ENCODE measurements around the gene ENPP6.

Gene ENPP6

GRCh38 chr4:184117662-184118199, 99.9 kb downstream of the ENPP6 start:
- no peaks in the 10 kb centered on the region for H3K36me3 ChIP-seq (replicated peaks; ENCODE audit: low read depth, low read length)
- H3K79me2 ChIP-seq (ENCODE audit: low read length), result no peaks in the 10 kb centered on the region
- H3K9ac ChIP-seq (ENCODE audit: low read length), result no peak overlapping the region
- H3K4me3 ChIP-seq (ENCODE audit: low read length), result no peak overlapping the region
- no peak overlapping the region for H2AFZ ChIP-seq (ENCODE audit: low read depth, low read length)
- no peaks in the 10 kb centered on the region for H3K4me1 ChIP-seq (ENCODE audit: low read length)
- H3K27ac ChIP-seq (ENCODE audit: low read length), result no peak overlapping the region
- no peaks in the 10 kb centered on the region for H3K27me3 ChIP-seq (ENCODE audit: low read depth, low read length)
- TF ChIP-seq EZH2phosphoT487 (IDR thresholded peaks at IDR 0.05; ENCODE audit: low read depth) (no peak), CTCF (IDR thresholded peaks at IDR 0.05; ENCODE audit: low read depth, low read length) (no peak)
- H3K4me2 ChIP-seq (ENCODE audit: low read length), result no peak overlapping the region
- no peaks in the 10 kb centered on the region for H3K9me3 ChIP-seq (ENCODE audit: insufficient read depth, low read length)
- no peaks in the 10 kb centered on the region for H4K20me1 ChIP-seq (ENCODE audit: insufficient read depth, low read length)

DNA sequence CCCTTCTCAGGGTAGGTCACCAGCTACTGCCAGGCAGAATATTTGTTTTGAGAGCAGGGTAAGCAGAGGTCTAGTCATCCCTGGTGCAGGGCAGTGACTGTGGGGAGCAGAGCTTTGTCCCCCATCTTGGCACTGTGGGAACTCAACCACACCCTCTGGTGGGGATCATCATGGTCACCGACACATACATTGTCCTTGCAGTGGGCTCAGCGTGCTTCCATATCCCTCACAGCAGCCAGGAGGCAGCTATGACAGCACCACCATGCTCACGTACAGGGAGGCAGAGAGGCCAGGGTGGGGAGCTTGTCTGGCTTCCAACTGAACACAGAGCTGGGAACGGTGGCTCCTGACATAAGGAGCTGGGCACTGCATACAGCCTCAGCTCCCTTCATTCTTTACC, 102.3 kb downstream of the ENPP6 start:
- Histone ChIP-seq H3K4me2 (ENCODE audit: low read length) (no peak overlapping the region), H3K9ac (ENCODE audit: low read length) (no peak overlapping the region), H2AFZ (ENCODE audit: low read depth, low read length) (no peak overlapping the region), H3K4me3 (ENCODE audit: low read length) (no peak overlapping the region), H3K27ac (ENCODE audit: low read length) (no peak overlapping the region), H3K27me3 (ENCODE audit: low read depth, low read length) (no peaks in the 10 kb centered on the region), H3K9me3 (ENCODE audit: insufficient read depth, low read length) (no peaks in the 10 kb centered on the region), H3K36me3 (replicated peaks; ENCODE audit: low read depth, low read length) (no peaks in the 10 kb centered on the region), H3K4me1 (ENCODE audit: low read length) (no peaks in the 10 kb centered on the region), H4K20me1 (ENCODE audit: insufficient read depth, low read length) (no peaks in the 10 kb centered on the region), H3K79me2 (ENCODE audit: low read length) (no peaks in the 10 kb centered on the region)
- no peak for TF ChIP-seq EZH2phosphoT487 (IDR thresholded peaks at IDR 0.05; ENCODE audit: low read depth)
- TF ChIP-seq CTCF (IDR thresholded peaks at IDR 0.05; ENCODE audit: low read depth, low read length), result no peak

GRCh38 chr4:184114431-184114830, 103.2 kb downstream of the ENPP6 start:
- H3K27ac ChIP-seq (ENCODE audit: low read length), result no peak overlapping the region
- H3K4me2 ChIP-seq (ENCODE audit: low read length), result no peak overlapping the region
- no peaks in the 10 kb centered on the region for H3K27me3 ChIP-seq (ENCODE audit: low read depth, low read length)
- no peak overlapping the region for H3K9ac ChIP-seq (ENCODE audit: low read length)
- no peaks in the 10 kb centered on the region for H4K20me1 ChIP-seq (ENCODE audit: insufficient read depth, low read length)
- no peak overlapping the region for H3K4me3 ChIP-seq (ENCODE audit: low read length)
- no peak overlapping the region for H2AFZ ChIP-seq (ENCODE audit: low read depth, low read length)
- no peaks in the 10 kb centered on the region for H3K36me3 ChIP-seq (replicated peaks; ENCODE audit: low read depth, low read length)
- no peak for TF ChIP-seq CTCF (IDR thresholded peaks at IDR 0.05; ENCODE audit: low read depth, low read length)
- no peak for TF ChIP-seq EZH2phosphoT487 (IDR thresholded peaks at IDR 0.05; ENCODE audit: low read depth)
- no peaks in the 10 kb centered on the region for H3K79me2 ChIP-seq (ENCODE audit: low read length)
- H3K9me3 ChIP-seq (ENCODE audit: insufficient read depth, low read length), result no peaks in the 10 kb centered on the region
- H3K4me1 ChIP-seq (ENCODE audit: low read length), result no peaks in the 10 kb centered on the region

- Histone ChIP-seq H3K4me3 (ENCODE audit: low read length) (no peak overlapping the region), H3K4me2 (ENCODE audit: low read length) (no peak overlapping the region), H3K79me2 (ENCODE audit: low read length) (no peaks in the 10 kb centered on the region), H2AFZ (ENCODE audit: low read depth, low read length) (no peak overlapping the region), H3K27me3 (ENCODE audit: low read depth, low read length) (no peaks in the 10 kb centered on the region), H3K36me3 (replicated peaks; ENCODE audit: low read depth, low read length) (no peaks in the 10 kb centered on the region), H3K27ac (ENCODE audit: low read length) (no peak overlapping the region), H3K9me3 (ENCODE audit: insufficient read depth, low read length) (no peaks in the 10 kb centered on the region), H3K9ac (ENCODE audit: low read length) (no peak overlapping the region), H4K20me1 (ENCODE audit: insufficient read depth, low read length) (no peaks in the 10 kb centered on the region), H3K4me1 (ENCODE audit: low read length) (no peaks in the 10 kb centered on the region)
- TF ChIP-seq EZH2phosphoT487 (IDR thresholded peaks at IDR 0.05; ENCODE audit: low read depth) (no peak), CTCF (IDR thresholded peaks at IDR 0.05; ENCODE audit: low read depth, low read length) (no peak)
These were observed 105.6 kb downstream of the ENPP6 start for GRCh38 chr4:184112006-184112550.
